ENCODE data around the gene ARHGAP26. TPM values are rescaled to one million over a fixed set of nuclear protein-coding genes. Genes with fewer than 3 reads are reported as not detected.
A peak's percentile ranks its signal among the peaks of the same experiment; 100 is the strongest.

The ARHGAP26 gene
- total RNA-seq, 2 donors from 2014 or later, result 24.0 to 24.3 TPM

GRCh38 chr5:143191720-143192119 is 421.5 kb downstream of the ARHGAP26 start:
- H3K36me3 Mint-ChIP-seq (ENCODE audit: insufficient read depth in 2 of 2), result peaks cover 5 to 15% of the 10 kb centered on the region in 2 donors
- peaks cover 29% of the 10 kb centered on the region for H3K4me1 Mint-ChIP-seq (ENCODE audit: low read depth)
- DNase-seq, result no peak
- H3K9me3 Mint-ChIP-seq, result peaks cover 3 to 8% of the 10 kb centered on the region in 2 donors
- no peaks in the 10 kb centered on the region for H3K27me3 Mint-ChIP-seq (ENCODE audit: low read depth)
- no peak overlapping the region for H3K27ac Mint-ChIP-seq
- no peak overlapping the region for H3K4me3 Mint-ChIP-seq
- no peak for ATAC-seq (replicated peaks in 1 of 2)

GRCh38 chr5:143192191-143192900 is 422.2 kb downstream of the ARHGAP26 start:
- H3K4me1 Mint-ChIP-seq (ENCODE audit: low read depth), result peaks cover 32% of the 10 kb centered on the region
- DNase-seq (no peak), ATAC-seq (replicated peaks in 1 of 2) (no peak)
- H3K9me3 Mint-ChIP-seq, result peaks cover 5 to 8% of the 10 kb centered on the region in 2 donors
- no peak overlapping the region for H3K4me3 Mint-ChIP-seq
- H3K27ac Mint-ChIP-seq, result no peak overlapping the region
- no peaks in the 10 kb centered on the region for H3K27me3 Mint-ChIP-seq (ENCODE audit: low read depth)
- H3K36me3 Mint-ChIP-seq (ENCODE audit: insufficient read depth in 2 of 2), result peaks cover 5 to 15% of the 10 kb centered on the region in 2 donors

GRCh38 chr5:143194206-143194605 is 424.0 kb downstream of the ARHGAP26 start:
- Mint-ChIP-seq H3K4me3 (no peak overlapping the region), H3K9me3 (peaks cover 8% of the 10 kb centered on the region in 2 donors), H3K27ac (peak overlapping the region; percentile 38), H3K27me3 (ENCODE audit: low read depth) (no peaks in the 10 kb centered on the region), H3K4me1 (ENCODE audit: low read depth) (peaks cover 21% of the 10 kb centered on the region), H3K36me3 (ENCODE audit: insufficient read depth in 2 of 2) (peaks cover 5 to 17% of the 10 kb centered on the region in 2 donors)
- ATAC-seq (replicated peaks in 1 of 2) (no peak), DNase-seq (no peak)

GRCh38 chr5:143194713-143195112 is 424.5 kb downstream of the ARHGAP26 start:
- no peaks in the 10 kb centered on the region for H3K27me3 Mint-ChIP-seq (ENCODE audit: low read depth)
- H3K27ac Mint-ChIP-seq, result no peak overlapping the region
- peaks cover 8% of the 10 kb centered on the region in 2 donors for H3K9me3 Mint-ChIP-seq
- no peak overlapping the region for H3K4me3 Mint-ChIP-seq
- ATAC-seq (replicated peaks in 1 of 2) (no peak), DNase-seq (no peak)
- H3K4me1 Mint-ChIP-seq (ENCODE audit: low read depth), result peaks cover 20% of the 10 kb centered on the region
- peaks cover 5 to 17% of the 10 kb centered on the region in 2 donors for H3K36me3 Mint-ChIP-seq (ENCODE audit: insufficient read depth in 2 of 2)

GRCh38 chr5:143195491-143195890 is 425.3 kb downstream of the ARHGAP26 start:
- Mint-ChIP-seq H3K27me3 (ENCODE audit: low read depth) (no peaks in the 10 kb centered on the region), H3K4me1 (ENCODE audit: low read depth) (peaks cover 20% of the 10 kb centered on the region), H3K36me3 (ENCODE audit: insufficient read depth in 2 of 2) (peaks cover 2 to 13% of the 10 kb centered on the region in 2 donors), H3K9me3 (peaks cover 5 to 8% of the 10 kb centered on the region in 2 donors), H3K27ac (no peak overlapping the region), H3K4me3 (no peak overlapping the region)
- DNase-seq (no peak), ATAC-seq (replicated peaks in 1 of 2) (no peak)

GRCh38 chr5:143196601-143197259 is 426.6 kb downstream of the ARHGAP26 start:
- peak overlapping the region in 1 of 2 donors; percentile 72 for H3K4me3 Mint-ChIP-seq
- H3K27me3 Mint-ChIP-seq (ENCODE audit: low read depth), result no peaks in the 10 kb centered on the region
- DNase-seq, result no peak
- no peak for ATAC-seq (replicated peaks in 1 of 2)
- H3K4me1 Mint-ChIP-seq (ENCODE audit: low read depth), result peaks cover 20% of the 10 kb centered on the region
- H3K27ac Mint-ChIP-seq, result peak overlapping the region; percentile 91
- peaks cover 2 to 13% of the 10 kb centered on the region in 2 donors for H3K36me3 Mint-ChIP-seq (ENCODE audit: insufficient read depth in 2 of 2)
- peaks cover 2 to 7% of the 10 kb centered on the region in 2 donors for H3K9me3 Mint-ChIP-seq

GRCh38 chr5:143197260-143197656 is 427.1 kb downstream of the ARHGAP26 start:
- H3K27ac Mint-ChIP-seq, result peak overlapping the region; percentile 50
- H3K4me3 Mint-ChIP-seq, result peak overlapping the region in 1 of 2 donors; percentile 72
- peak; percentile 70 to 87 for ATAC-seq (replicated peaks in 1 of 2)
- no peak for DNase-seq
- peaks cover 20% of the 10 kb centered on the region for H3K4me1 Mint-ChIP-seq (ENCODE audit: low read depth)
- H3K27me3 Mint-ChIP-seq (ENCODE audit: low read depth), result no peaks in the 10 kb centered on the region
- H3K36me3 Mint-ChIP-seq (ENCODE audit: insufficient read depth in 2 of 2), result peaks cover 0 to 18% of the 10 kb centered on the region in 2 donors
- peaks cover 5% of the 10 kb centered on the region in 2 donors for H3K9me3 Mint-ChIP-seq

- Mint-ChIP-seq H3K27me3 (ENCODE audit: low read depth) (no peaks in the 10 kb centered on the region), H3K27ac (no peak overlapping the region), H3K4me1 (ENCODE audit: low read depth) (peaks cover 20% of the 10 kb centered on the region), H3K4me3 (no peak overlapping the region), H3K9me3 (peaks cover 6 to 7% of the 10 kb centered on the region in 2 donors), H3K36me3 (ENCODE audit: insufficient read depth in 2 of 2) (peaks cover 2 to 22% of the 10 kb centered on the region in 2 donors)
- no peak for DNase-seq
- ATAC-seq (replicated peaks in 1 of 2), result no peak
These were observed 428.2 kb downstream of the ARHGAP26 start for GRCh38 chr5:143198332-143198731.

GRCh38 chr5:143199161-143199560 is 429.0 kb downstream of the ARHGAP26 start:
- Mint-ChIP-seq H3K4me1 (ENCODE audit: low read depth) (peaks cover 20% of the 10 kb centered on the region), H3K36me3 (ENCODE audit: insufficient read depth in 2 of 2) (peaks cover 2 to 22% of the 10 kb centered on the region in 2 donors), H3K27ac (no peak overlapping the region), H3K9me3 (peaks cover 6 to 7% of the 10 kb centered on the region in 2 donors), H3K4me3 (no peak overlapping the region), H3K27me3 (ENCODE audit: low read depth) (no peaks in the 10 kb centered on the region)
- no peak for DNase-seq
- no peak for ATAC-seq (replicated peaks in 1 of 2)

GRCh38 chr5:143199843-143200242 is 429.7 kb downstream of the ARHGAP26 start:
- Mint-ChIP-seq H3K4me3 (no peak overlapping the region), H3K36me3 (ENCODE audit: insufficient read depth in 2 of 2) (peaks cover 2 to 19% of the 10 kb centered on the region in 2 donors), H3K27ac (no peak overlapping the region), H3K4me1 (ENCODE audit: low read depth) (peaks cover 20% of the 10 kb centered on the region), H3K27me3 (ENCODE audit: low read depth) (no peaks in the 10 kb centered on the region), H3K9me3 (peaks cover 6 to 7% of the 10 kb centered on the region in 2 donors)
- ATAC-seq (replicated peaks in 1 of 2) (no peak), DNase-seq (no peak)

GRCh38 chr5:143200781-143201398 is 430.7 kb downstream of the ARHGAP26 start:
- no peak overlapping the region for H3K27ac Mint-ChIP-seq
- H3K4me3 Mint-ChIP-seq, result no peak overlapping the region
- ATAC-seq (replicated peaks in 1 of 2) (peak; percentile 32 to 43), DNase-seq (no peak)
- H3K36me3 Mint-ChIP-seq (ENCODE audit: insufficient read depth in 2 of 2), result peaks cover 3 to 19% of the 10 kb centered on the region in 2 donors
- peaks cover 6 to 7% of the 10 kb centered on the region in 2 donors for H3K9me3 Mint-ChIP-seq
- peaks cover 22% of the 10 kb centered on the region for H3K4me1 Mint-ChIP-seq (ENCODE audit: low read depth)
- no peaks in the 10 kb centered on the region for H3K27me3 Mint-ChIP-seq (ENCODE audit: low read depth)

GRCh38 chr5:143201589-143201988 is 431.4 kb downstream of the ARHGAP26 start:
- no peaks in the 10 kb centered on the region for H3K27me3 Mint-ChIP-seq (ENCODE audit: low read depth)

More at GRCh38 chr5:143201589-143201988, 431.4 kb downstream of the ARHGAP26 start:
- DNase-seq, result no peak
- H3K27ac Mint-ChIP-seq, result no peak overlapping the region
- H3K4me1 Mint-ChIP-seq (ENCODE audit: low read depth), result peaks cover 23% of the 10 kb centered on the region
- H3K9me3 Mint-ChIP-seq, result peaks cover 6 to 7% of the 10 kb centered on the region in 2 donors
- H3K36me3 Mint-ChIP-seq (ENCODE audit: insufficient read depth in 2 of 2), result peaks cover 3 to 19% of the 10 kb centered on the region in 2 donors
- no peak for ATAC-seq (replicated peaks in 1 of 2)
- no peak overlapping the region for H3K4me3 Mint-ChIP-seq

Data from activated T-cell treated with anti-CD3 and anti-CD28 coated beads, Interleukin-2, amount 50 U/mL, for 72 hours (primary cell).